Central memory CD4-positive, alpha-beta T cell (primary cell): Measurements from ENCODE around the gene MS4A18.

Source experiments
- DNase-seq: peaks from one replicate; pipeline ENCODE4 v3.0.0; 2022

Gene MS4A18

GRCh38 chr11:60768202-60768601, 43.7 kb downstream of the MS4A18 start:
- no peak for DNase-seq

GRCh38 chr11:60769273-60769672, 44.8 kb downstream of the MS4A18 start:
- no peak for DNase-seq

- no peak for DNase-seq
These were observed 45.3 kb downstream of the MS4A18 start for GRCh38 chr11:60769811-60770210.

GRCh38 chr11:60771146-60771545, 46.6 kb downstream of the MS4A18 start:
- no peak for DNase-seq

- DNase-seq, result no peak
These were observed 47.5 kb downstream of the MS4A18 start for GRCh38 chr11:60771879-60772525.

- DNase-seq, result no peak
These were observed 48.1 kb downstream of the MS4A18 start for GRCh38 chr11:60772666-60773065.

- DNase-seq, result no peak
These were observed 50.2 kb downstream of the MS4A18 start for GRCh38 chr11:60774726-60775125.

- peak; percentile 75 for DNase-seq
These were observed 51.0 kb downstream of the MS4A18 start for GRCh38 chr11:60775420-60775961.

GRCh38 chr11:60776167-60776566, 51.6 kb downstream of the MS4A18 start:
- no peak for DNase-seq

- no peak for DNase-seq
These were observed 52.6 kb downstream of the MS4A18 start for GRCh38 chr11:60777106-60777505.

GRCh38 chr11:60777572-60777971, 53.1 kb downstream of the MS4A18 start:
- no peak for DNase-seq

- no peak for DNase-seq
These were observed 55.5 kb downstream of the MS4A18 start for GRCh38 chr11:60780065-60780464.

GRCh38 chr11:60780774-60781173, 56.3 kb downstream of the MS4A18 start:
- no peak for DNase-seq

- no peak for DNase-seq
These were observed 56.9 kb downstream of the MS4A18 start for GRCh38 chr11:60781286-60781980.

- no peak for DNase-seq
These were observed 57.4 kb downstream of the MS4A18 start for GRCh38 chr11:60781981-60782316.

- no peak for DNase-seq
These were observed 58.0 kb downstream of the MS4A18 start for GRCh38 chr11:60782393-60783140.

GRCh38 chr11:60783141-60783484, 58.6 kb downstream of the MS4A18 start:
- DNase-seq, result no peak

GRCh38 chr11:60783911-60784310, 59.4 kb downstream of the MS4A18 start:
- DNase-seq, result no peak

GRCh38 chr11:60785136-60785535, 60.6 kb downstream of the MS4A18 start, which contains the start of gene MS4A10:
MS4A10 (plus strand) TSS chr11:60785333; CDS start chr11:60790336, 5,003 bp downstream.
- no peak for DNase-seq

GRCh38 chr11:60785806-60786361, 61.4 kb downstream of the MS4A18 start:
- DNase-seq, result no peak

- DNase-seq, result no peak
These were observed 62.5 kb downstream of the MS4A18 start for GRCh38 chr11:60786811-60787567.

- DNase-seq, result no peak
These were observed 64.0 kb downstream of the MS4A18 start for GRCh38 chr11:60788401-60789125.
